ENCODE measurements around the gene NLN.

NLN gene

GRCh38 chr5:65718576-65719310, 3.3 kb upstream of the NLN start:
- Histone ChIP-seq H3K27ac (ENCODE audit: low read depth, low read length) (no peak overlapping the region), H3K36me3 (ENCODE audit: control insufficient read depth, low read length) (peaks cover 22% of the 10 kb centered on the region), H3K9me2 (replicated peaks; ENCODE audit: control insufficient read depth, low read length) (no peaks in the 10 kb centered on the region), H3K4me1 (ENCODE audit: control insufficient read depth, low read length) (peaks cover 24% of the 10 kb centered on the region), H3K4me3 (ENCODE audit: low read length) (no peak overlapping the region), H3K79me2 (ENCODE audit: control insufficient read depth, low read length) (peaks cover 21% of the 10 kb centered on the region), H3K4me2 (ENCODE audit: low read length) (no peak overlapping the region), H4K20me1 (ENCODE audit: control insufficient read depth, insufficient read depth, low read depth, low read length) (no peaks in the 10 kb centered on the region), H3K27me3 (ENCODE audit: control insufficient read depth, low read length) (no peaks in the 10 kb centered on the region), H3K9me3 (ENCODE audit: control insufficient read depth, insufficient read depth, low read length) (no peaks in the 10 kb centered on the region), H3F3A (ENCODE audit: control insufficient read depth, insufficient read depth) (0 out of 2 replicates have a peak, but pooled peaks cover under 1% of the 10 kb centered on the region)
- TF ChIP-seq CTCF (IDR thresholded peaks at IDR 0.05; ENCODE audit: low read depth, low read length, poor library complexity, severe bottlenecking), result no peak
- no peak for TF ChIP-seq EZH2phosphoT487 (IDR thresholded peaks at IDR 0.05; ENCODE audit: borderline replicate concordance, low read length)

- TF ChIP-seq EZH2phosphoT487 (IDR thresholded peaks at IDR 0.05; ENCODE audit: borderline replicate concordance, low read length) (no peak), CTCF (IDR thresholded peaks at IDR 0.05; ENCODE audit: low read depth, low read length, poor library complexity, severe bottlenecking) (no peak)
- peaks cover 31% of the 10 kb centered on the region for H3K4me1 ChIP-seq (ENCODE audit: control insufficient read depth, low read length)
- H4K20me1 ChIP-seq (ENCODE audit: control insufficient read depth, insufficient read depth, low read depth, low read length), result no peaks in the 10 kb centered on the region; the same call in 1 of the 2 replicates
- no peaks in the 10 kb centered on the region for H3K9me2 ChIP-seq (replicated peaks; ENCODE audit: control insufficient read depth, low read length)
- peak overlapping the region; percentile 63 for H3K4me2 ChIP-seq (ENCODE audit: low read length)
- peaks cover 20% of the 10 kb centered on the region for H3K36me3 ChIP-seq (ENCODE audit: control insufficient read depth, low read length)
- peaks cover 5% of the 10 kb centered on the region; the same call in 1 of the 2 replicates for H3F3A ChIP-seq (ENCODE audit: control insufficient read depth, insufficient read depth)
- peaks cover 41% of the 10 kb centered on the region for H3K79me2 ChIP-seq (ENCODE audit: control insufficient read depth, low read length)
- H3K9me3 ChIP-seq (ENCODE audit: control insufficient read depth, insufficient read depth, low read length), result no peaks in the 10 kb centered on the region
- no peak overlapping the region for H3K27ac ChIP-seq (ENCODE audit: low read depth, low read length)
- no peaks in the 10 kb centered on the region for H3K27me3 ChIP-seq (ENCODE audit: control insufficient read depth, low read length)
- peak overlapping the region; percentile 86 for H3K4me3 ChIP-seq (ENCODE audit: low read length)
These were observed 820 bp upstream of the NLN start for GRCh38 chr5:65721050-65721719.

GRCh38 chr5:65722575-65723403, 784 bp downstream of the NLN start:
- Histone ChIP-seq H3K9me2 (replicated peaks; ENCODE audit: control insufficient read depth, low read length) (no peaks in the 10 kb centered on the region), H3K4me2 (ENCODE audit: low read length) (peak overlapping the region; percentile 63), H3K4me3 (ENCODE audit: low read length) (peak overlapping the region; percentile 86), H3K27me3 (ENCODE audit: control insufficient read depth, low read length) (no peaks in the 10 kb centered on the region), H3K9me3 (ENCODE audit: control insufficient read depth, insufficient read depth, low read length) (no peaks in the 10 kb centered on the region), H3K27ac (ENCODE audit: low read depth, low read length) (no peak overlapping the region), H3K79me2 (ENCODE audit: control insufficient read depth, low read length) (peaks cover 57% of the 10 kb centered on the region), H4K20me1 (ENCODE audit: control insufficient read depth, insufficient read depth, low read depth, low read length) (no peaks in the 10 kb centered on the region; the same call in 1 of the 2 replicates), H3K36me3 (ENCODE audit: control insufficient read depth, low read length) (peaks cover 11% of the 10 kb centered on the region), H3F3A (ENCODE audit: control insufficient read depth, insufficient read depth) (peaks cover 5% of the 10 kb centered on the region; the same call in 1 of the 2 replicates), H3K4me1 (ENCODE audit: control insufficient read depth, low read length) (peaks cover 41% of the 10 kb centered on the region)
- no peak for TF ChIP-seq CTCF (IDR thresholded peaks at IDR 0.05; ENCODE audit: low read depth, low read length, poor library complexity, severe bottlenecking)
- TF ChIP-seq EZH2phosphoT487 (IDR thresholded peaks at IDR 0.05; ENCODE audit: borderline replicate concordance, low read length), result no peak

Measured in DOHH2 (cell line).